ENCODE results near the gene ITPA. TPM values are rescaled to one million over a fixed set of nuclear protein-coding genes. Genes with fewer than 3 reads are reported as not detected.

Gene ITPA
- total RNA-seq, 1 donor from 2014 or later = 52.5 TPM

DNA sequence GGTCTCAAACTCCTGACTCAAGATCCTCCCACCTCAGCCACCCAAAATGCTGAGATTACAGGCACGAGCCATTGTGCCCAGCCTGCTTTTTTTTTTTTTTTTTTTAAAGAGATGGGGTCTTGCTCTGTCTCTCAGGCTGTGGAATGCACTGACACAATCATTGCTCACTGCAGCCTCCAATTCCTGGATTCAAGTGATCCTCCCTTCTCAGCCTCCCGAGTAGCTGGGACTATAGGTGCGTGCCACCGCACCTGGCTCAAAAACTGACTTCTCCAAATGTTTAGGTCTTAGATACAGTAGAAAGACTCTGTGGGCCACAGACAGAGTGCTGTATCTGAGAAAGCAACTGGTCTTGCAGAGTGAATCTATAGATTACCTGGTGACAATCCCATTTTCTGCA, 60.8 kb downstream of the ITPA start:
- TF ChIP-seq POLR2A (IDR thresholded peaks at IDR 0.05) = no peak
- no peak for TF ChIP-seq POLR2AphosphoS5 (IDR thresholded peaks at IDR 0.05; ENCODE audit: insufficient read depth in 1 of 2, low read depth in 1 of 2)
- TF ChIP-seq, protein P1, sequence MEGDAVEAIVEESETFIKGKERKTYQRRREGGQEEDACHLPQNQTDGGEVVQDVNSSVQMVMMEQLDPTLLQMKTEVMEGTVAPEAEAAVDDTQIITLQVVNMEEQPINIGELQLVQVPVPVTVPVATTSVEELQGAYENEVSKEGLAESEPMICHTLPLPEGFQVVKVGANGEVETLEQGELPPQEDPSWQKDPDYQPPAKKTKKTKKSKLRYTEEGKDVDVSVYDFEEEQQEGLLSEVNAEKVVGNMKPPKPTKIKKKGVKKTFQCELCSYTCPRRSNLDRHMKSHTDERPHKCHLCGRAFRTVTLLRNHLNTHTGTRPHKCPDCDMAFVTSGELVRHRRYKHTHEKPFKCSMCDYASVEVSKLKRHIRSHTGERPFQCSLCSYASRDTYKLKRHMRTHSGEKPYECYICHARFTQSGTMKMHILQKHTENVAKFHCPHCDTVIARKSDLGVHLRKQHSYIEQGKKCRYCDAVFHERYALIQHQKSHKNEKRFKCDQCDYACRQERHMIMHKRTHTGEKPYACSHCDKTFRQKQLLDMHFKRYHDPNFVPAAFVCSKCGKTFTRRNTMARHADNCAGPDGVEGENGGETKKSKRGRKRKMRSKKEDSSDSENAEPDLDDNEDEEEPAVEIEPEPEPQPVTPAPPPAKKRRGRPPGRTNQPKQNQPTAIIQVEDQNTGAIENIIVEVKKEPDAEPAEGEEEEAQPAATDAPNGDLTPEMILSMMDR (IDR thresholded peaks at IDR 0.05) = no peak
- intact Hi-C loops (cut with DNase I) = no loop called here
- H3K4me3 ChIP-seq = no peak overlapping the region
- peaks cover 0 to 58% of the 10 kb centered on the region in 2 donors for H3K36me3 ChIP-seq
- no peak for DNase-seq (ENCODE audit: extremely low spot score in 2 of 2)
- H3K27me3 ChIP-seq = no peaks in the 10 kb centered on the region
- no peaks in the 10 kb centered on the region for H3K9me3 ChIP-seq
- no peak overlapping the region for H3K27ac ChIP-seq
- H3K4me1 ChIP-seq = no peaks in the 10 kb centered on the region

DNA sequence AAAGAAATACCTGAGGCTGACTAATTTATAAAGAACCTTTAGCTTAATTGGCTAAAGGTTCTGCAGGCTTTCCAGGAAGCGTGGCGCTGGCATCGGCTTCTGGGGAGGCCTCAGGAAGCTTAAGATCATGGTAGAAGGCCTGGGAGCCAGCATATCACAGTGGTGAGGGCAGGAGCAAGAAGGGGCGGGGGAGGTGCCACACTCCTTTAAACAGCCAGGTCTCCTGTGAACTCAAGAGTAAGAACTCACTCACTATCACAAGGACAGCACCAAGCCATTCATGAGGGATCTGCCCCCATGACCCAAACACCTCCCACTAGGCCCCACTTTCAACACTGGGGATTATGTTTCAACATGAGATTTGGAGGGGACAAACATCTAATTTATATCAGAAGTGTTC, 64.1 kb downstream of the ITPA start:
- DNase-seq (ENCODE audit: extremely low spot score in 2 of 2) = no peak
- no peak for TF ChIP-seq POLR2AphosphoS5 (IDR thresholded peaks at IDR 0.05; ENCODE audit: insufficient read depth in 1 of 2, low read depth in 1 of 2)
- TF ChIP-seq, protein P1 (IDR thresholded peaks at IDR 0.05) = no peak
- TF ChIP-seq POLR2A (IDR thresholded peaks at IDR 0.05) = no peak
- no peak overlapping the region for H3K27ac ChIP-seq
- intact Hi-C loops (cut with DNase I) = no loop called here
- peaks cover 0 to 56% of the 10 kb centered on the region in 2 donors for H3K36me3 ChIP-seq
- no peaks in the 10 kb centered on the region for H3K27me3 ChIP-seq
- H3K4me1 ChIP-seq = no peaks in the 10 kb centered on the region
- no peak overlapping the region for H3K4me3 ChIP-seq
- H3K9me3 ChIP-seq = no peaks in the 10 kb centered on the region

Other genes starting within 250 kb of the ITPA start
- gene GNRH2, start 165.9 kb upstream of the ITPA start, total RNA-seq = not detected
- 52.3 TPM for gene MRPS26, start 163.4 kb upstream of the ITPA start, total RNA-seq
- gene OXT, start 137.9 kb upstream of the ITPA start, total RNA-seq = not detected
- not detected for gene AVP, start 124.8 kb upstream of the ITPA start, total RNA-seq
- 10.3 TPM for gene FASTKD5, start 49.6 kb upstream of the ITPA start, total RNA-seq
- 7.6 TPM for gene UBOX5, start 49.6 kb upstream of the ITPA start, total RNA-seq
- 12.8 TPM for gene LZTS3, start 35.9 kb upstream of the ITPA start, total RNA-seq
- 61.4 TPM for gene DDRGK1, start 4.8 kb upstream of the ITPA start, total RNA-seq
- 4.9 TPM for gene SLC4A11, start 29.7 kb downstream of the ITPA start, total RNA-seq
- gene DNAAF9, start 198.2 kb downstream of the ITPA start, total RNA-seq = 18.4 TPM